Stimulated activated CD4-positive, alpha-beta T cell treated with anti-CD3 and anti-CD28 coated beads, Interleukin-4, amount 100 ng/mL, for 1 hour (primary cell): ENCODE measurements around the gene SPO11.
"Not testable (repeated sequence)": the region's sequence is repeated elsewhere in the genome, so short reads cannot be mapped to it uniquely, and the experiment has no call there.

Experiments
- DNase-seq: peaks from one replicate; pipeline ENCODE4 v3.0.0-alpha.2; 2020

Gene SPO11

DNA sequence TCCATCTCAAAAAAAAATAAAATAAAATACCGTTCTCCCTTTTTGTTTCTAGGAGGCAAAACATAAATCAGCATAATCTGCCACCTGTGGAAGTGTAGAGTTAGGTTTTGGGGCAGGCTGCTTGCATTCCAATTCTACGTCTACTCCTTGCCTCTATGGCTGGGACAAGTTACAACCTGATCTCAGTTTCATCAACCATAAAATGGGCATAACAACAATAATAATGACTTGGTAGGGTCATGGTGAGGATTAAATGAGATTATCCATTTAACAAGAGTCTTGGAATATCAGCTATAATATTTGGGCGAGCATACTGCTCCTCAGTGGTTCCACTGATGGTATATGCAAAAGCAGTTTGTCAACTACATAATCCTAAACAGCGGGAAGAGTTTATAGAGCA is 17.8 kb downstream of the SPO11 start:
- no peak for DNase-seq

GRCh38 chr20:57348200-57348921 is 18.8 kb downstream of the SPO11 start:
- not testable (repeated sequence) for DNase-seq

DNA sequence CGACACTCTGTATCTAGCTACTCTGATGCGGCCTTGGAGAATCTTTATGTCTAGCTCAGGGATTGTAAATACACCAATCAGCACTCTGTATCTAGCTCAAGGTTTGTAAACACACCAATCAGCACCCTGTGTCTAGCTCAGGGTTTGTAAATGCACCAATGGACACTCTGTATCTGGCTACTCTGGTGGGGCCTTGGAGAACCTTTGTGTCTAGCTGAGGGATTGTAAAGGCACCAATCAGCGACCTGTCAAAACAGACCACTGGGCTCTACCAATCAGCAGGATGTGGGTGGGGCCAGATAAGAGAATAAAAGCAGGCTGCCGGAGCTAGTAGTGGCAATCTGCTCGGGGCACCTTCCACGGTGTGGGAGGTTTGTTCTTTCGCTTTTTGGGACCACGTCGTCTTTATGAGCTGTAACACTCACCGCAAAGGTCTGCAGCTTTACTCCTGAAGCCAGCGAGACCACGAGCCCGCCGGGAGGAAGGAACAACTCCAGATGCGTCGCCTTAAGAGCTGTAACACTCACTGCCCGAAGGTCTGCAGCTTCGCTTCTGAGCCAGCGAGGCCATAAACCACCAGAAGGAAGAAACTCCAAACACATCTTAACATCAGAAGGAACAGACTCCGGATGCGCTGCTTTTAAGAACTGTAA is 19.4 kb downstream of the SPO11 start:
- not testable (repeated sequence) for DNase-seq

DNA sequence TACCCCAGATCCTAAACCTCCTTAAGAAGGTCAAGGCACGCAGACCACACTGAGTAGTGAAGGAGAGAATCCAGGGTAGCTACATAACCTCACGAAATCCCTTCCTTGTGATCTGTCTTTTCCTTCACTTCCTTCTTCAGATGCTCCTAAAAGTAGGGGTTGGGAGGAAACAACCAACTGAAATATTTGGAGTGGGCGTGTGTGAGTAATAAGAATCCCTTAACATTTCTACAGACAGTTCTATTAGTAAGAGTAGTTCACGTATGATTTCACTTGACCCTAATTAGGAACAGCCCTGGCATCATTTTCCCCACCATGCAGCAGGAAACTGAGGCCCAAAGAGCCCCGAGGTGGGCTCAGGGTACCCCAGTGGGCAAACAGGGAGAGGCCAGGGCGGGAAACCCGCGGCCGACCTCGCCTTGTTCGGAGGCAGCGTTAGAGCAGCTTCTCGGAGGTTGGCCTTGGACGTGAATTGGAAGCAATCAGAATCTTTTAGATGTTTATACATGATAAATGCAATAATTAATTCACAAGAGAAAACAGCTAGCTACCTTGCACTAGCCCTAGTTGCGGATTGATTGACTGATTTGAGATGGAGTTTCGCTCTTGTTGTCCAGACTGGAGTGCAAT is 20.6 kb downstream of the SPO11 start:
- no peak for DNase-seq

GRCh38 chr20:57350726-57351041 is 21.1 kb downstream of the SPO11 start:
- DNase-seq, result not testable (repeated sequence)

DNA sequence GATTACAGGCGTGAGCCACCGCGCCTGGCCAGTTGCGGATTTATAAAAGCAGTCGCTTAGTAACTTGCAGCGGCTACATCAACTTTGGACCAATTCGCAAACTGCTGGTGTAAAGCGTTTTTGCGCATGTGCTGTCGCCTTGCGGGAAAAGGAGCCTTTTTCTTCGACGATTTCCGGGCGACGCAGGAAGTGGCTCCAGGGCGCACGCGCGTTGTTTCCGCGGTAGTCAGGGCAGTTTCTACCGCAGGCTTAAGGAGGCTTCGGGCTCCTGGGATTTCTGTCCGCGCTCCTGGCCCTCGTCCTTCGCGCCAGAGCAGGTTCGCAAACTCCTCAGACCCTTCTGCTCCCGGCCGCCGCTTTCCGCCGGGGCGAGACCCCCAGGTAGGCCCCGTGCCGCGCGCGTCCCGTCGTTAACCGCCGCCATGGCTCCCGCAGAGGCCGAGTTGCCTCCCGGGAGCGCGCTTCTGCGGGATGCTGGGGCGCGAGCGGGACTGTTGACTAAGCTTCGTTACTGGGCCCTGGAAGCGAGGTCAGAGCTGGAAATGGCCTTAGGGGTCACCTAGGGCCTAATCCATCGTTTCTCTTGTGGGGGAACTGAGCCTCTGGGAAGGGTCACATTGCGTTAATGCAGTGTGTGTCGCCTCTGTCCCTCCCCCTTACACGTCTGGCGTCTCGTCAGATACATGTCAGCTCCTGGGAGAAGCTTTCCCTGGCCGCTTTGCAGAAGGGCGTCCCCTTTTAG is 21.6 kb downstream of the SPO11 start, which contains the start of gene RAE1:
TSS of gene RAE1 (plus strand) at position 214 of the 742 bp plus-strand sequence. CDS start 2,784 bp downstream, outside the sequence.
- peak; percentile 90 for DNase-seq

DNA sequence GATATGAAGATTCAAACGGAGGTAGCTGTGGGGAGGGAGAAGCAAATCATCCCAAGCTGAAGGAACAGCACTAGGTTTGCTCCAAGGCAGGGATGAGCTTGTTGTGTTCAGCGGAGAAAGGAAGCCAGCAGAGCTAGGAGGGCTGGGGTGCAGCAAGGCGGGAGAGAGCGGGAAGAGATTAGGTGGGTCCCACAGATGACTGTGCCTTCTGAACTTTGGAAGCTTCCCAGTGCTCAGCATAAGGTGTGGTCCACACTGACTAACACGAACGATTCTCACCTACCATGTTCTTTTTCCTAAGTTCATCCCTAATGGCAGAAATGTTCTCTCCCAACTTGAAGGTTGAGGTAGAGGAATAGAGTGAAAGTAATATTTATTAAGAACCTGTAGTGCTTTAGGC is 22.7 kb downstream of the SPO11 start:
- DNase-seq, result no peak

DNA sequence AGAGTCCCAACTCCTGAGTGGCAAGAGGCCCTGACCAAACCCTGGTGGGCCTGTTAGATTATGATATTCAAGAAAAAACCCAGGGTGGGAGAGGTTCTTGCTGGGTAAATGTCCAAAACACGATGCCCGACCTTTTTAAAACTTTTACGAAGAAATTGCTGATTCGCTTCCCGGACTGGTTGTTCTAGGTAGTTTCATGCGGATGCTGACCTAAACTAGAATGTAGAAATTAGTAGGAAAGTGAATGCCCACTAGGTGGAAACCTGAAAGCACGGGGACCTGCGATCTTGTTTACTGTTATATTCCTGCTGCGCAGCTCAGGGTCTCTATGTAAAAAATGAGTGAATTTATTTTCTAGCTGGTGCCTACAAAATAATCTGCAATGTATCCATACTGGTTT is 23.7 kb downstream of the SPO11 start:
- no peak for DNase-seq

DNA sequence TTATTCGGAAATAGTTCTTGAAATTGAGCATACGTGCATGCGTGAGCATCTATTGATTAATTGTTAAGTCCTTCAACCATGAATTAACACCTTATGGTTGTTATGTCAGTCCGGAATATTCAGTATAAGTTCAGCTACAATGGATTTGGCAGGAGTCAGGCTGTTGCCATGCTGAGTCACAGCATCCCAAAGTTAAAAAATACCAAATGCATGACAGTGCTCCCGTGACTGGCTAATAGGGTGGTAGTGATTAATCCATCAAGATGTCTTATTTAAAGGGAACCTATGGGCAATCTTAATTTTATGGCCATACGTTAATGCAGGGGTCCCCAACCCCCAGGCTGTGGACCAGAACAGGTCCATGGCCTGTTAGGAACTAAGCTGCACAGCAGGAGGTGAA is 31.9 kb downstream of the SPO11 start:
- no peak for DNase-seq

GRCh38 chr20:57364451-57364850 is 34.8 kb downstream of the SPO11 start:
- no peak for DNase-seq

DNA sequence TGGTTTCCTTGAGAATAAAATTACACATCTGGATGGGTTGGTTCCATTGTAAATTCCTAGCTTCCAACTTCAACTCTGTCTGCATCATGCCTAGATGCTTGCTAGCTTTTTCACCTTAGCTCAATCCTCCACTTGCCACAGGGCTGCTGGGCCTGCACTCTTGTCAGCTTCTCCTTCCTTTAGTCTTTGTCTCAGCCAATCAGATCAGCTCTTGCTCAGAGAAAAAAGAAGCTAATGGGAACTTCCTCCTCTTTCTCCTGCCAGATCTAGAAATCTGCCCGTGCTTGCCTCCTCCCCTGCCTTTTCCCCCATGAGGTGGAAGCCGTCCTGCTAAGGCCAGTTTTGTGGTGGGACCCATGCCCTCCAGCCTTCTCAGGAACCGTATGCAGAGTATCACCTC is 40.0 kb downstream of the SPO11 start:
- no peak for DNase-seq

DNA sequence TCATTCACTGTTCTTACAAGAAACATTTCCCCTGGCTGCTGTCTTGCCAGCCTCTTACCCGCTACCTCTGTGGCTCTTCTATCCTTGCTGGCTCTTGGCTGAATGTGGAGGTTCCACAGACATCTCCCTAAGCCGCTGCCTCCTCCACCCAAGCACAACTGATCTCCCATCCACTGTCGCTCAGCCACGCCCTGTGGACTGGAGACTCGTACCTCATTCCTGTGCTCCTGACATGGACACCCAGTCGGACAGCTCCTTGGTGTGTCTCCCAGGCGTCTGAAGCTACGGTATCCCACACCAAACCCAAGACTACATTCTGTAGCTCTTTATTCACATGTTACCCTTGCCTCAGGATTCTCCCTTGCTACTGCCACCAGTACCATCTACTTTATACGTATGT is 40.7 kb downstream of the SPO11 start:
- DNase-seq, result no peak

DNA sequence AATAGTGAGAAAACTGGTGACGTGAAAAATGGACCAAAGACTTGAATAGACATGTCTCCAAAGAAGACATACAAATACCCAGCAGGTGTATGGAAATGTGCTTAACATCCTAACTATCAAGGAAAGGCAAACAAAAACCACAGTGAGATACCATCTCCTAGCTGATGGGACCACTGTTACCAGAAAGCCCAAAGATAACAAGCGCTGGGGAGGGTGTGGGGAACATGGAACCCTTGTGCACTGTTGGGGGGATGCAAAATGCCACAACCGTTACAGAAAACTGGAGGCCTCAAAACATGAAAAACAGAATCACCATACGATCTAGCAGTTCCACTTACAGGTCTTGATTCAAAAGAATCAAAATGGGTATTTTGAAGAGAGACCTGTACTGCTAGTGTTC is 41.8 kb downstream of the SPO11 start:
- no peak for DNase-seq

DNA sequence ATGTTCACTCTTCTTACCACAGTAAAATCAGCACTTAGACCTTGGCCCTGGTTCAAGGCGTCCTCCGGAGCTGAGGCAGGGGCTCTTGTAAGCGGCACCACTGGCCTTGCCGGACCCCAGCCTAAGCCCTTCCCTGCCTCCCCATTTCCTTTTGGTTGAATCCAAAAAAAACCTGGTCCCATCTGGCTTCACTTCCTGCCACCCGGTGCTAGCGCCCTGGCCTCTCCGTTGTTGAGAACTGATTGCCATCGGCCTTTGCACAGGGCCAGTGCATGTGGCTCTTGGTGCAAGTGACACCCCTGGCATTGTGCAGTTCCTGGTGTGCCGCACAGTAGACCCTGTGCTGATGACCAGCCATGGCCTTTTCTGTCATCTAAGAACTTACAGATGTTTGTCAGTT is 42.6 kb downstream of the SPO11 start:
- DNase-seq, result no peak

DNA sequence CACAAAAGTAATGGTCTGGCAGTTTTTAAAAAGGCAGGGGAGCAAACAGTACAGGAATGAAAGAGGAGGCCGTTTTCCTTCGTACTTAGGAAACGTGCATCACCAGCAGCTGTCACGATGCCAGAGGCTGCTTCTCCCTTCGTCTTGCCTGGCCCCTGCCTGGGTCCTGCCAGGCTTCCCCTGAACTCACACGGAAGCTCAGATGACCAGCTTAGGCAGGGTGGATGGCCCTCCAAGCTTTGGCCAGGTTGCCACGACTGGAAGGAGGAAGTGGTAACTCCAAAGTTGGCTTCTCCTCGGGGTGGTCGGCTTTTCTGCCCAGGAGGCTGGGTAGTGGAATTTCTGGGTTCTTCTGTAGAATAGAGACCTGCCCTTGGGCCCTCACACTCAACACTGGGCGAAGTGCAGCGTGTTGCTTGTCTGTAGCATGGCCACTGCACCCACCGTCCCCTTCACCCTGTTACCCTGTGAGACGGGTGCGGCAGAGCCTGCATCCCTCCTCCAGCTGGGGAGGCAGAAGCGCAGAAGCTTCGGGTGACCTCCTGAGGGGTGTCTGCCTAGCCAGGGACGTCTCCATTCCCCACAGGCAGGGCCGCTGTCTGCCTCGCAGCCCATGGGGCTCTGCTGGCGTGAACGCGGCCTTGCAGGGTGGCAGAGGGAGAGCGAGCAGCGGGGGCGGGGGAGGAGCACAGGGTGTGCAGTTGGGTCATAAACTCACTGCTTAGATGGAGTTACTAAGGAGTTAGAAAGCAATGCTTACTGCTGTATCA is 43.2 kb downstream of the SPO11 start:
- no peak for DNase-seq

- DNase-seq, result no peak
Measured at GRCh38 chr20:57374343-57374930, 44.8 kb downstream of the SPO11 start.

DNA sequence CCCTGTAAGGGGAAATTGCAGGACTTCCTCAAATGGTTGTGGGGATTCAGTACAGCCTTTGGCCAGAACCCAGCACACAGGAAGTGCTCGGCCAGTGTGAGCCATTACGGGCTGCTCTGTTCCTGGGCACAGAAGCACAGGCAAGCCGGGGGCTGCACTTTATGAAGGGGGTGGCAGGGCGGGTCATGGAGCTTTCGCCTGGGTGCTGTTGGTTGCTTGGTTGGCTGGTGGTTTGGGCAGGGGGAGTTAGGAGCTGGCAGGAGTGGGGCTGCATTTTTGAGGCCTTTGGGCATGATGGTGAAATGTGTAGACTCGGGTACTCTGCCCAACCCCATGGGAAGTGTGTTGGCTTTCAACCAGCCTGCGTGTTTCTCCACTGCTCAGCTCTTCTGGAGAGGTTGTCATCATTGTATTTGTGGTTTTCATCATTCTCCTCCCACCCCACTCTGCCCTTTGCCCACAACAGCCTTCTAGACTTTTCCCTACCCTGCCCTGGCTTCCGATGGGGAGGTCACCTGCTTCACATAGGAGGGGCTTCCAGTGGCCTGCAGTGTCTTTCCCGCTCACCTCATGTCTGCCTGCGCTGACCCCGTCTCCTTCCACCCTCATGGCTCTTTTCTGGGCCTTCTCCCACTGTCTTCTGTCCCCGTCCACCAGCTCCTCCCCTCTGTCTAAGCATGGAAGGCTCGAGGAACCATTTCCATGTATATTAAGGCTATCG is 45.5 kb downstream of the SPO11 start:
- no peak for DNase-seq

DNA sequence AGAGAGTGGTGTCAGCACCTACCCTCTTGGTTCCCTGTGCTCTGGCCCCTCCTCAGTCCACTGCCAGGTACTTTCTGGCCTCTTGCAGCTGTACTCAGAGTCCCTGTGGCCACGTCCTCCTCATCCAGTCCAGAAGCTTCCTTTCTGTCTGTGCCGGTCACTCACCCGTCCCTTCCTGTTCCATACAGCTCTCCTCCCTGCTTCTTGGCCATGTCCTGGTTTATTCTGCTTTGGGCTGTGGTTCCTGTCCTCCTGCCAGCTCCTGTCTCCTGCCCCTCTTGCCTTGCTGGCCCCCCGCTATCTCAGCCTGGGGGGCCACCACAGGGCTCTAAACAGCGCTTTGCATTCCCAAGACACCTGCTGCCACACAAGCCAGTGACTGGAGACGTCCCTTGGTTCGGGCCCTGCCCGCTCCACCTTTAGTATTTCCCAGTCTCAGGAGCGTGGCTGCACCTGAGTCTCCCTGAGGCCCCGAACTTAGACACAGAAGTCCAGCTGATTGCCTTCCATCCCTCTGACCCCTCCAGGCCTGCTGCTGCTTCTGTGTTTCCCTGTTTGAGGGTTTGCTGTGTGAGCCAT is 46.1 kb downstream of the SPO11 start:
- no peak for DNase-seq

DNA sequence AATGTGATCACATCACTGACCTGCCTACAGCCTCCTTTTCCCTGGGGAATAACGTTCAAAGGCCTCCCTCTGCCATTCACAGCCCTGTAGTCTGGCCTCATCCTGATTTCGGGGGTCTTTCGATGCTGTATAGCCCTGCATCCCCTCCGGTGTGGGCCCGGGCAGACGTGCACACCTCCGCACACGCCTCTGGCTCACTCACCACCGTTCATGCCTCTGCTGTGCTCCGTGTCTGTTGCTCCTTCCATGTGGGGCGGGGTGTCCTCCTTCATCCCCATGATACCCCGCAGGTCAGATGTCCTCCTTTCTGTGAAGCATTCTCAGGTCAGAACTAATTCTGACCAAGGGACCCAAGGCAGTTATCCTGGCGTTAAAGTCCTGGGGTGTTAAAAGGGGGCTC is 47.7 kb downstream of the SPO11 start:
- DNase-seq, result no peak

GRCh38 chr20:57378107-57378506 is 48.5 kb downstream of the SPO11 start:
- DNase-seq, result no peak

GRCh38 chr20:57378646-57379262 is 49.2 kb downstream of the SPO11 start:
- DNase-seq, result no peak
